HT1080 (cell line): ENCODE measurements around the gene NTM. TPM values are rescaled to one million over a fixed set of nuclear protein-coding genes. Genes with fewer than 3 reads are reported as not detected.

ENCODE experiments used
- DNase-seq: peaks from one replicate; pipeline ENCODE4 v3.0.0-alpha.2; 2015; ENCODE audit warnings: low read depth
- total RNA-seq: library from RNA; depleted of rRNA; stranded (reverse); fragments of >200 nt; shearing (Covaris generic); gene quantifications from 2 replicates; pipeline ENCODE4 v1.2.3, GENCODE V29; 2014

Gene NTM
- total RNA-seq, 1 experiment from 2014 or later = 65.7 TPM

- DNase-seq = no peak
Observed at GRCh38 chr11:132094598-132094997, 724.2 kb downstream of the NTM start.

- no peak for DNase-seq
Observed at GRCh38 chr11:132095230-132096131, 725.1 kb downstream of the NTM start.

- DNase-seq = no peak
Observed at GRCh38 chr11:132096132-132096825, 725.9 kb downstream of the NTM start.

GRCh38 chr11:132099692-132100091 is 729.3 kb downstream of the NTM start:
- no peak for DNase-seq

- DNase-seq = no peak
Observed at GRCh38 chr11:132100583-132100982, 730.2 kb downstream of the NTM start.

- DNase-seq = no peak
Observed at GRCh38 chr11:132101881-132102280, 731.5 kb downstream of the NTM start.

- DNase-seq = no peak
Observed at GRCh38 chr11:132103021-132103420, 732.6 kb downstream of the NTM start.

- DNase-seq = peak; percentile 79
Observed at GRCh38 chr11:132106096-132106982, 735.9 kb downstream of the NTM start.

GRCh38 chr11:132111316-132111715 is 740.9 kb downstream of the NTM start:
- no peak for DNase-seq

- peak; percentile 90 for DNase-seq
Observed at GRCh38 chr11:132111838-132112237, 741.4 kb downstream of the NTM start.

GRCh38 chr11:132112846-132113245 is 742.4 kb downstream of the NTM start:
- no peak for DNase-seq

GRCh38 chr11:132114185-132114584 is 743.8 kb downstream of the NTM start:
- DNase-seq = peak; percentile 47

GRCh38 chr11:132114743-132115142 is 744.3 kb downstream of the NTM start:
- no peak for DNase-seq

GRCh38 chr11:132115454-132115853 is 745.0 kb downstream of the NTM start:
- DNase-seq = no peak

GRCh38 chr11:132116516-132116915 is 746.1 kb downstream of the NTM start:
- no peak for DNase-seq

GRCh38 chr11:132118661-132119060 is 748.2 kb downstream of the NTM start:
- no peak for DNase-seq

GRCh38 chr11:132119573-132119972 is 749.2 kb downstream of the NTM start:
- no peak for DNase-seq

- no peak for DNase-seq
Observed at GRCh38 chr11:132122735-132123134, 752.3 kb downstream of the NTM start.

- no peak for DNase-seq
Observed at GRCh38 chr11:132123449-132123848, 753.0 kb downstream of the NTM start.

- DNase-seq = no peak
Observed at GRCh38 chr11:132123854-132124835, 753.7 kb downstream of the NTM start.
